ENCODE results near the gene INPP4A.

DNA sequence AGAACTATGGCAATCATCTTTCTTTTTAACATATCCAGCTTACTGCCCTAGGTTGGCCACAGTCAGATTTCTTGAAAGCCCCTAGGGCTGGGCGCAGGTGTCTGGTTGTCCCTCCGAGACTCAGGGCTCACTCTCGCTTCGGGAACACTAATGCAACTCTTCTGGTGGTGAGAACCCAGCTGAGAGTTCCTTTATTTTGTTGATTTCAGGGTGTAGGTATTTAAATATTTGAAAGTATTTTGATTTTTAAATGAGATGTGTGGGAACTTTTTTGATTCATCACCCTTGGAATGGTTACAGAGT, 40.7 kb downstream of the INPP4A start:
- TF ChIP-seq, protein P1, sequence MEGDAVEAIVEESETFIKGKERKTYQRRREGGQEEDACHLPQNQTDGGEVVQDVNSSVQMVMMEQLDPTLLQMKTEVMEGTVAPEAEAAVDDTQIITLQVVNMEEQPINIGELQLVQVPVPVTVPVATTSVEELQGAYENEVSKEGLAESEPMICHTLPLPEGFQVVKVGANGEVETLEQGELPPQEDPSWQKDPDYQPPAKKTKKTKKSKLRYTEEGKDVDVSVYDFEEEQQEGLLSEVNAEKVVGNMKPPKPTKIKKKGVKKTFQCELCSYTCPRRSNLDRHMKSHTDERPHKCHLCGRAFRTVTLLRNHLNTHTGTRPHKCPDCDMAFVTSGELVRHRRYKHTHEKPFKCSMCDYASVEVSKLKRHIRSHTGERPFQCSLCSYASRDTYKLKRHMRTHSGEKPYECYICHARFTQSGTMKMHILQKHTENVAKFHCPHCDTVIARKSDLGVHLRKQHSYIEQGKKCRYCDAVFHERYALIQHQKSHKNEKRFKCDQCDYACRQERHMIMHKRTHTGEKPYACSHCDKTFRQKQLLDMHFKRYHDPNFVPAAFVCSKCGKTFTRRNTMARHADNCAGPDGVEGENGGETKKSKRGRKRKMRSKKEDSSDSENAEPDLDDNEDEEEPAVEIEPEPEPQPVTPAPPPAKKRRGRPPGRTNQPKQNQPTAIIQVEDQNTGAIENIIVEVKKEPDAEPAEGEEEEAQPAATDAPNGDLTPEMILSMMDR (tag by site-specific recombination; IDR thresholded peaks at IDR 0.05), result no peak
- TF ChIP-seq, protein P2, sequence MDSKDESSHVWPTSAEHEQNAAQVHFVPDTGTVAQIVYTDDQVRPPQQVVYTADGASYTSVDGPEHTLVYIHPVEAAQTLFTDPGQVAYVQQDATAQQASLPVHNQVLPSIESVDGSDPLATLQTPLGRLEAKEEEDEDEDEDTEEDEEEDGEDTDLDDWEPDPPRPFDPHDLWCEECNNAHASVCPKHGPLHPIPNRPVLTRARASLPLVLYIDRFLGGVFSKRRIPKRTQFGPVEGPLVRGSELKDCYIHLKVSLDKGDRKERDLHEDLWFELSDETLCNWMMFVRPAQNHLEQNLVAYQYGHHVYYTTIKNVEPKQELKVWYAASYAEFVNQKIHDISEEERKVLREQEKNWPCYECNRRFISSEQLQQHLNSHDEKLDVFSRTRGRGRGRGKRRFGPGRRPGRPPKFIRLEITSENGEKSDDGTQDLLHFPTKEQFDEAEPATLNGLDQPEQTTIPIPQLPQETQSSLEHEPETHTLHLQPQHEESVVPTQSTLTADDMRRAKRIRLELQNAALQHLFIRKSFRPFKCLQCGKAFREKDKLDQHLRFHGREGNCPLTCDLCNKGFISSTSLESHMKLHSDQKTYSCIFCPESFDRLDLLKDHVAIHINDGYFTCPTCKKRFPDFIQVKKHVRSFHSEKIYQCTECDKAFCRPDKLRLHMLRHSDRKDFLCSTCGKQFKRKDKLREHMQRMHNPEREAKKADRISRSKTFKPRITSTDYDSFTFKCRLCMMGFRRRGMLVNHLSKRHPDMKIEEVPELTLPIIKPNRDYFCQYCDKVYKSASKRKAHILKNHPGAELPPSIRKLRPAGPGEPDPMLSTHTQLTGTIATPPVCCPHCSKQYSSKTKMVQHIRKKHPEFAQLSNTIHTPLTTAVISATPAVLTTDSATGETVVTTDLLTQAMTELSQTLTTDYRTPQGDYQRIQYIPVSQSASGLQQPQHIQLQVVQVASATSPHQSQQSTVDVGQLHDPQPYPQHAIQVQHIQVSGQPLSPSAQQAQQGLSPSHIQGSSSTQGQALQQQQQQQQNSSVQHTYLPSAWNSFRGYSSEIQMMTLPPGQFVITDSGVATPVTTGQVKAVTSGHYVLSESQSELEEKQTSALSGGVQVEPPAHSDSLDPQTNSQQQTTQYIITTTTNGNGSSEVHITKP (tag by site-specific recombination; IDR thresholded peaks at IDR 0.05), result no peak
- TF ChIP-seq MZF1 (tag by site-specific recombination; IDR thresholded peaks at IDR 0.05; ENCODE audit: borderline replicate concordance) (no peak), ZNF664 (tag by site-specific recombination; IDR thresholded peaks at IDR 0.05) (no peak), ZNF146 (tag by site-specific recombination; IDR thresholded peaks at IDR 0.05) (no peak), KLF9 (tag by site-specific recombination; IDR thresholded peaks at IDR 0.05; ENCODE audit: low read depth) (no peak), SP2 (tag by site-specific recombination; IDR thresholded peaks at IDR 0.05) (no peak)
- TF ChIP-seq, protein P3, sequence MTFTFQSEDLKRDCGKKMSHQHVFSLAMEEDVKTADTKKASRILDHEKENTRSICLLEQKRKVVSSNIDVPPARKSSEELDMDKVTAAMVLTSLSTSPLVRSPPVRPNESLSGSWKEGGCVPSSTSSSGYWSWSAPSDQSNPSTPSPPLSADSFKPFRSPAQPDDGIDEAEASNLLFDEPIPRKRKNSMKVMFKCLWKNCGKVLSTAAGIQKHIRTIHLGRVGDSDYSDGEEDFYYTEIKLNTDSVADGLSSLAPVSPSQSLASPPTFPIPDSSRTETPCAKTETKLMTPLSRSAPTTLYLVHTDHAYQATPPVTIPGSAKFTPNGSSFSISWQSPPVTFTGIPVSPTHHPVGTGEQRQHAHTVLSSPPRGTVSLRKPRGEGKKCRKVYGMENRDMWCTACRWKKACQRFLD (tag by site-specific recombination; IDR thresholded peaks at IDR 0.05), result no peak

All from HEK293 (cell line).